ENCODE measurements around the gene KANK2. TPM values are rescaled to one million over a fixed set of nuclear protein-coding genes. Genes with fewer than 3 reads are reported as not detected.

KANK2 gene
- total RNA-seq, 1 experiment from 2014 or later = 472 TPM

GRCh38 chr19:11236324-11237301, 39.3 kb upstream of the KANK2 start:
- H3K36me3 ChIP-seq = peaks cover 9% of the 10 kb centered on the region
- H3K27ac ChIP-seq = no peak overlapping the region
- no peaks in the 10 kb centered on the region for H3K4me1 ChIP-seq (replicated peaks)
- no peak overlapping the region for H3K4me3 ChIP-seq
- H3K27me3 ChIP-seq (replicated peaks) = no peaks in the 10 kb centered on the region
- DNase-seq (ENCODE audit: low read depth in 1 of 2, low spot score in 2 of 2) = no peak
- no peaks in the 10 kb centered on the region for H3K9me3 ChIP-seq (replicated peaks)

- DNase-seq (ENCODE audit: low read depth in 1 of 2, low spot score in 2 of 2) = no peak
- Histone ChIP-seq H3K9me3 (replicated peaks) (no peaks in the 10 kb centered on the region), H3K27ac (no peak overlapping the region), H3K4me1 (replicated peaks) (no peaks in the 10 kb centered on the region), H3K27me3 (replicated peaks) (no peaks in the 10 kb centered on the region), H3K4me3 (no peak overlapping the region), H3K36me3 (peaks cover 5% of the 10 kb centered on the region)
These were observed 37.2 kb upstream of the KANK2 start for GRCh38 chr19:11234486-11235075.

GRCh38 chr19:11233073-11233472, 35.7 kb upstream of the KANK2 start:
- Histone ChIP-seq H3K27me3 (replicated peaks) (no peaks in the 10 kb centered on the region), H3K27ac (no peak overlapping the region), H3K36me3 (peaks cover 5% of the 10 kb centered on the region), H3K9me3 (replicated peaks) (no peaks in the 10 kb centered on the region), H3K4me3 (no peak overlapping the region), H3K4me1 (replicated peaks) (no peaks in the 10 kb centered on the region)
- no peak for DNase-seq (ENCODE audit: low read depth in 1 of 2, low spot score in 2 of 2)

GRCh38 chr19:11232555-11232954, 35.2 kb upstream of the KANK2 start:
- Histone ChIP-seq H3K27ac (no peak overlapping the region), H3K27me3 (replicated peaks) (no peaks in the 10 kb centered on the region)
- no peak for DNase-seq (ENCODE audit: low read depth in 1 of 2, low spot score in 2 of 2)

GRCh38 chr19:11230621-11231386, 33.5 kb upstream of the KANK2 start:
- H3K4me3 ChIP-seq = no peak overlapping the region
- H3K4me1 ChIP-seq (replicated peaks) = no peaks in the 10 kb centered on the region
- no peaks in the 10 kb centered on the region for H3K27me3 ChIP-seq (replicated peaks)
- H3K36me3 ChIP-seq = peaks cover 5% of the 10 kb centered on the region
- no peak overlapping the region for H3K27ac ChIP-seq
- no peaks in the 10 kb centered on the region for H3K9me3 ChIP-seq (replicated peaks)
- no peak for DNase-seq (ENCODE audit: low read depth in 1 of 2, low spot score in 2 of 2)

More at GRCh38 chr19:11232555-11232954, 35.2 kb upstream of the KANK2 start:
- Histone ChIP-seq H3K9me3 (replicated peaks) (no peaks in the 10 kb centered on the region), H3K4me3 (no peak overlapping the region), H3K36me3 (peaks cover 5% of the 10 kb centered on the region), H3K4me1 (replicated peaks) (no peaks in the 10 kb centered on the region)

GRCh38 chr19:11227195-11227886, 30.0 kb upstream of the KANK2 start:
- H3K27ac ChIP-seq = no peak overlapping the region

GRCh38 chr19:11226716-11227166, 29.4 kb upstream of the KANK2 start:
- H3K9me3 ChIP-seq (replicated peaks) = peaks cover 2% of the 10 kb centered on the region; the same call in 1 of the 2 replicates
- H3K4me3 ChIP-seq = no peak overlapping the region
- no peaks in the 10 kb centered on the region for H3K4me1 ChIP-seq (replicated peaks)
- DNase-seq (ENCODE audit: low read depth in 1 of 2, low spot score in 2 of 2) = no peak
- peaks cover 9% of the 10 kb centered on the region for H3K36me3 ChIP-seq
- H3K27me3 ChIP-seq (replicated peaks) = no peaks in the 10 kb centered on the region
- no peak overlapping the region for H3K27ac ChIP-seq

More at GRCh38 chr19:11227195-11227886, 30.0 kb upstream of the KANK2 start:
- Histone ChIP-seq H3K4me1 (replicated peaks) (no peaks in the 10 kb centered on the region), H3K4me3 (no peak overlapping the region), H3K27me3 (replicated peaks) (no peaks in the 10 kb centered on the region), H3K36me3 (peaks cover 5% of the 10 kb centered on the region), H3K9me3 (replicated peaks) (no peaks in the 10 kb centered on the region)
- no peak for DNase-seq (ENCODE audit: low read depth in 1 of 2, low spot score in 2 of 2)

GRCh38 chr19:11225815-11226214, 28.5 kb upstream of the KANK2 start:
- peaks cover 18% of the 10 kb centered on the region for H3K36me3 ChIP-seq
- H3K27me3 ChIP-seq (replicated peaks) = no peaks in the 10 kb centered on the region
- no peak overlapping the region for H3K27ac ChIP-seq
- no peaks in the 10 kb centered on the region for H3K4me1 ChIP-seq (replicated peaks)
- no peak for DNase-seq (ENCODE audit: low read depth in 1 of 2, low spot score in 2 of 2)
- no peak overlapping the region for H3K4me3 ChIP-seq
- peaks cover 5% of the 10 kb centered on the region; the same call in 1 of the 2 replicates for H3K9me3 ChIP-seq (replicated peaks)

GRCh38 chr19:11225172-11225571, 27.8 kb upstream of the KANK2 start:
- DNase-seq (ENCODE audit: low read depth in 1 of 2, low spot score in 2 of 2) = no peak

GRCh38 chr19:11224429-11224828, 27.1 kb upstream of the KANK2 start:
- Histone ChIP-seq H3K27me3 (replicated peaks) (no peaks in the 10 kb centered on the region), H3K27ac (no peak overlapping the region), H3K9me3 (replicated peaks) (peaks cover 5% of the 10 kb centered on the region; the same call in 1 of the 2 replicates), H3K4me1 (replicated peaks) (no peaks in the 10 kb centered on the region), H3K36me3 (peaks cover 18% of the 10 kb centered on the region), H3K4me3 (no peak overlapping the region)
- DNase-seq (ENCODE audit: low read depth in 1 of 2, low spot score in 2 of 2) = no peak

More at GRCh38 chr19:11225172-11225571, 27.8 kb upstream of the KANK2 start:
- H3K27me3 ChIP-seq (replicated peaks) = no peaks in the 10 kb centered on the region
- H3K36me3 ChIP-seq = peaks cover 18% of the 10 kb centered on the region
- peaks cover 5% of the 10 kb centered on the region; the same call in 1 of the 2 replicates for H3K9me3 ChIP-seq (replicated peaks)
- H3K4me3 ChIP-seq = no peak overlapping the region
- no peak overlapping the region for H3K27ac ChIP-seq
- no peaks in the 10 kb centered on the region for H3K4me1 ChIP-seq (replicated peaks)

GRCh38 chr19:11223200-11223599, 25.9 kb upstream of the KANK2 start:
- no peak overlapping the region for H3K4me3 ChIP-seq
- peaks cover 5% of the 10 kb centered on the region; the same call in 1 of the 2 replicates for H3K9me3 ChIP-seq (replicated peaks)
- peaks cover 18% of the 10 kb centered on the region for H3K36me3 ChIP-seq
- no peak for DNase-seq (ENCODE audit: low read depth in 1 of 2, low spot score in 2 of 2)
- H3K27me3 ChIP-seq (replicated peaks) = no peaks in the 10 kb centered on the region
- H3K27ac ChIP-seq = no peak overlapping the region
- no peaks in the 10 kb centered on the region for H3K4me1 ChIP-seq (replicated peaks)

GRCh38 chr19:11221082-11221598, 23.8 kb upstream of the KANK2 start:
- no peak overlapping the region for H3K27ac ChIP-seq
- peaks cover 25% of the 10 kb centered on the region for H3K36me3 ChIP-seq
- H3K4me3 ChIP-seq = no peak overlapping the region
- no peaks in the 10 kb centered on the region for H3K4me1 ChIP-seq (replicated peaks)
- peaks cover 8% of the 10 kb centered on the region; the same call in 1 of the 2 replicates for H3K9me3 ChIP-seq (replicated peaks)
- no peaks in the 10 kb centered on the region for H3K27me3 ChIP-seq (replicated peaks)
- no peak for DNase-seq (ENCODE audit: low read depth in 1 of 2, low spot score in 2 of 2)

GRCh38 chr19:11214387-11214786, 17.0 kb upstream of the KANK2 start:
- Histone ChIP-seq H3K9me3 (replicated peaks) (peaks cover 2% of the 10 kb centered on the region; the same call in 1 of the 2 replicates), H3K27ac (no peak overlapping the region), H3K27me3 (replicated peaks) (no peaks in the 10 kb centered on the region), H3K36me3 (peaks cover 7% of the 10 kb centered on the region; the same call in 1 of the 2 replicates), H3K4me3 (no peak overlapping the region), H3K4me1 (replicated peaks) (no peaks in the 10 kb centered on the region)
- DNase-seq (ENCODE audit: low read depth in 1 of 2, low spot score in 2 of 2) = no peak
